Trophoblast cell (in vitro differentiated cells and primary cell): ENCODE data around the gene CACNA1B.
A peak's percentile ranks its signal among the peaks of the same experiment; 100 is the strongest.

Experiments used
- DNase-seq, 2 donors: peaks; one replicate each; pipeline ENCODE4 v3.0.0-alpha.2; 2016
- H2AFZ ChIP-seq: 2 replicates; pipeline ENCODE4 v1.6.1; 2013; ENCODE audit warnings: low read length, moderate library complexity, mild to moderate bottlenecking; ENCODE audit not compliant: insufficient read depth, poor library complexity
- H2AK5ac ChIP-seq: 2 replicates; pipeline ENCODE4 v1.6.1; 2013; ENCODE audit warnings: mild to moderate bottlenecking, low read length
- H2BK120ac ChIP-seq: 2 replicates; pipeline ENCODE4 v1.6.1; 2013; ENCODE audit warnings: low read length, mild to moderate bottlenecking, moderate library complexity; ENCODE audit not compliant: insufficient read depth, poor library complexity
- H2BK12ac ChIP-seq: 2 replicates; pipeline ENCODE4 v1.6.1; 2013; ENCODE audit warnings: mild to moderate bottlenecking, low read length, moderate library complexity
- H2BK5ac ChIP-seq: 2 replicates; pipeline ENCODE4 v1.6.1; 2013; ENCODE audit warnings: low read length, low read depth, moderate library complexity, mild to moderate bottlenecking; ENCODE audit not compliant: poor library complexity
- H3K14ac ChIP-seq: 2 replicates; pipeline ENCODE4 v1.6.1; 2013; ENCODE audit warnings: mild to moderate bottlenecking, low read length
- H3K18ac ChIP-seq: 2 replicates; pipeline ENCODE4 v1.6.1; 2013; ENCODE audit warnings: mild to moderate bottlenecking, low read length
- H3K23ac ChIP-seq: 2 replicates; pipeline ENCODE4 v1.6.1; 2013; ENCODE audit warnings: low read length
- H3K27ac ChIP-seq: 2 replicates; pipeline ENCODE4 v1.5.1; 2013; ENCODE audit warnings: low read depth, mild to moderate bottlenecking, inconsistent platforms, low read length, moderate library complexity
- H3K27me3 ChIP-seq: 2 replicates; pipeline ENCODE4 v1.6.1; 2013; ENCODE audit warnings: inconsistent platforms, mild to moderate bottlenecking, low read length, moderate library complexity; ENCODE audit not compliant: insufficient read depth
- H3K36me3 ChIP-seq, 2 experiments: 1 replicate in 1 of 2; 2 replicates in 1 of 2; pipeline ENCODE4 v1.6.1; 2013; ENCODE audit warnings: low read length in 2 of 2, mild to moderate bottlenecking in 2 of 2, moderate library complexity in 1 of 2; ENCODE audit not compliant: insufficient read depth in 2 of 2, control insufficient read depth in 1 of 2
- H3K4ac ChIP-seq: 2 replicates; pipeline ENCODE4 v1.6.1; 2013; ENCODE audit warnings: low read depth, mild to moderate bottlenecking, low read length, moderate library complexity
- H3K4me1 ChIP-seq, 2 experiments: 1 replicate in 1 of 2; 2 replicates in 1 of 2; pipeline ENCODE4 v1.6.1; 2013; ENCODE audit warnings: low read length in 2 of 2, mild to moderate bottlenecking in 2 of 2, moderate library complexity in 1 of 2; ENCODE audit not compliant: insufficient read depth in 2 of 2, control insufficient read depth in 1 of 2
- H3K4me2 ChIP-seq: 2 replicates; pipeline ENCODE4 v1.6.1; 2013; ENCODE audit warnings: inconsistent platforms, mild to moderate bottlenecking, low read length, moderate library complexity
- H3K4me3 ChIP-seq: 2 replicates; pipeline ENCODE4 v1.5.1; 2013; ENCODE audit warnings: mild to moderate bottlenecking, low read depth, low read length, inconsistent platforms
- H3K79me1 ChIP-seq: one replicate; pipeline ENCODE4 v1.6.1; 2013; ENCODE audit warnings: low read length
- H3K79me2 ChIP-seq: 2 replicates; pipeline ENCODE4 v1.6.1; 2013; ENCODE audit warnings: low read length, mild to moderate bottlenecking; ENCODE audit not compliant: control insufficient read depth, insufficient read depth, poor library complexity
- H3K9ac ChIP-seq: 2 replicates; pipeline ENCODE4 v1.6.1; 2013; ENCODE audit warnings: mild to moderate bottlenecking, low read length
- H3K9me3 ChIP-seq: 2 replicates; pipeline ENCODE4 v1.6.1; 2013; ENCODE audit warnings: low read depth, mild to moderate bottlenecking, control low read depth, inconsistent platforms, low read length; ENCODE audit not compliant: insufficient read depth
- H4K12ac ChIP-seq: 2 replicates; pipeline ENCODE4 v1.6.1; 2013; ENCODE audit warnings: low read depth, mild to moderate bottlenecking, low read length, moderate library complexity
- H4K8ac ChIP-seq: 2 replicates; pipeline ENCODE4 v1.6.1; 2013; ENCODE audit warnings: low read depth, mild to moderate bottlenecking, low read length, moderate library complexity
- H4K91ac ChIP-seq: one replicate; pipeline ENCODE4 v1.6.1; 2013; ENCODE audit warnings: low read depth, mild to moderate bottlenecking, low read length, moderate library complexity
- WGBS: extraction: QIAGEN DNeasy Blood & Tissue Kit; methylation state at CpG from one replicate; pipeline ENCODE4 v1.1.7; 2013; ENCODE audit warnings: missing lambda C conversion rate; ENCODE audit not compliant: insufficient read length, insufficient coverage; ENCODE audit errors: extremely low coverage; 5-methylcytosine and 5-hydroxymethylcytosine counted together

CACNA1B gene

GRCh38 chr9:138011951-138012500, 134.4 kb downstream of the CACNA1B start:
- H2BK120ac ChIP-seq: no peak overlapping the region
- H4K8ac ChIP-seq: no peak overlapping the region
- no peaks in the 10 kb centered on the region for H3K4me1 ChIP-seq
- no peak overlapping the region for H3K9ac ChIP-seq
- no peak overlapping the region for H2AK5ac ChIP-seq
- no peak overlapping the region for H2AFZ ChIP-seq
- no peak overlapping the region for H3K4me3 ChIP-seq
- no peak for DNase-seq
- no peak overlapping the region for H4K12ac ChIP-seq
- no peak overlapping the region for H2BK12ac ChIP-seq
- H3K23ac ChIP-seq: no peak overlapping the region
- H3K36me3 ChIP-seq: no peaks in the 10 kb centered on the region
- H3K79me2 ChIP-seq: no peaks in the 10 kb centered on the region
- no peak overlapping the region for H3K4me2 ChIP-seq
- H3K4ac ChIP-seq: no peak overlapping the region
- H3K79me1 ChIP-seq: no peaks in the 10 kb centered on the region
- WGBS: no CpG with 5 or more reads among the region's 4 CpGs
- no peak overlapping the region for H3K27ac ChIP-seq
- no peak overlapping the region for H2BK5ac ChIP-seq
- H3K27me3 ChIP-seq: no peaks in the 10 kb centered on the region
- peaks cover 34% of the 10 kb centered on the region for H3K9me3 ChIP-seq
- H4K91ac ChIP-seq: no peak overlapping the region
- no peak overlapping the region for H3K18ac ChIP-seq
- H3K14ac ChIP-seq: no peak overlapping the region

DNA sequence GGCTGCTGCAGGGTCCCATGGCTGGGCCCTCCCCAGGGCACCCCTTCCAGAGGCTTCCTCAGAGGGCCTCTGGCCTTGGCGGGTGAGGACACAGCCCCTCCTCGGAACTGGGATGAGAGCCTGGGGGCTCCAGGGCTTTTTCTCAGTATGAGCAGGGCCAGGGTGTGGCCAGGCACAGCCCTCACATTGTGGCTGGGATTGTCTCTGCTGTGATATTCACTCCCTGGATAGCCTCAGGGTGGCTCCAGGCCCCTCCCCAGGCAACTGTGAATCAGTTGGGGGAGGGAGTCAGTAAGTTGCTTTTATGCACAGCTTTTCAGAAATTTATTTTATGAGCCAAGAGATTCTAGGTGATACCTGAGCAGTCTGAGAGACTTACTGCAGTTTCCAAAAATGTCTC, 135.7 kb downstream of the CACNA1B start:
- H3K4ac ChIP-seq: no peak overlapping the region
- H2AFZ ChIP-seq: no peak overlapping the region
- no peak overlapping the region for H4K8ac ChIP-seq
- H3K14ac ChIP-seq: no peak overlapping the region
- no peaks in the 10 kb centered on the region for H3K79me1 ChIP-seq
- no peak overlapping the region for H3K4me2 ChIP-seq
- no peak overlapping the region for H3K18ac ChIP-seq
- no peak overlapping the region for H2BK12ac ChIP-seq
- no CpG with 5 or more reads among the region's 2 CpGs for WGBS
- no peaks in the 10 kb centered on the region for H3K79me2 ChIP-seq
- H4K12ac ChIP-seq: no peak overlapping the region
- no peak for DNase-seq
- no peak overlapping the region for H3K4me3 ChIP-seq
- H3K36me3 ChIP-seq: no peaks in the 10 kb centered on the region
- no peak overlapping the region for H2BK5ac ChIP-seq
- no peak overlapping the region for H4K91ac ChIP-seq
- H3K27me3 ChIP-seq: no peaks in the 10 kb centered on the region
- peaks cover 30% of the 10 kb centered on the region for H3K9me3 ChIP-seq
- H2BK120ac ChIP-seq: no peak overlapping the region
- no peak overlapping the region for H3K23ac ChIP-seq
- no peak overlapping the region for H3K9ac ChIP-seq
- H2AK5ac ChIP-seq: no peak overlapping the region
- H3K27ac ChIP-seq: no peak overlapping the region
- H3K4me1 ChIP-seq: no peaks in the 10 kb centered on the region

GRCh38 chr9:138013836-138014562, 136.4 kb downstream of the CACNA1B start:
- Histone ChIP-seq H4K12ac (no peak overlapping the region), H2BK12ac (no peak overlapping the region), H3K27ac (no peak overlapping the region), H3K4me3 (peak overlapping the region; percentile 25), H4K91ac (no peak overlapping the region), H3K4me2 (no peak overlapping the region), H3K79me1 (no peaks in the 10 kb centered on the region), H4K8ac (no peak overlapping the region), H3K79me2 (no peaks in the 10 kb centered on the region), H2BK120ac (no peak overlapping the region), H3K36me3 (no peaks in the 10 kb centered on the region), H2AFZ (no peak overlapping the region), H3K14ac (no peak overlapping the region), H3K9ac (no peak overlapping the region), H2AK5ac (no peak overlapping the region), H3K4ac (no peak overlapping the region), H3K4me1 (no peaks in the 10 kb centered on the region), H3K27me3 (no peaks in the 10 kb centered on the region), H2BK5ac (no peak overlapping the region), H3K18ac (no peak overlapping the region), H3K23ac (peak overlapping the region; percentile 74), H3K9me3 (peaks cover 25% of the 10 kb centered on the region)
- DNase-seq: peak in 1 of 2 donors; percentile 19
- WGBS: no CpG with 5 or more reads among the region's 15 CpGs

DNA sequence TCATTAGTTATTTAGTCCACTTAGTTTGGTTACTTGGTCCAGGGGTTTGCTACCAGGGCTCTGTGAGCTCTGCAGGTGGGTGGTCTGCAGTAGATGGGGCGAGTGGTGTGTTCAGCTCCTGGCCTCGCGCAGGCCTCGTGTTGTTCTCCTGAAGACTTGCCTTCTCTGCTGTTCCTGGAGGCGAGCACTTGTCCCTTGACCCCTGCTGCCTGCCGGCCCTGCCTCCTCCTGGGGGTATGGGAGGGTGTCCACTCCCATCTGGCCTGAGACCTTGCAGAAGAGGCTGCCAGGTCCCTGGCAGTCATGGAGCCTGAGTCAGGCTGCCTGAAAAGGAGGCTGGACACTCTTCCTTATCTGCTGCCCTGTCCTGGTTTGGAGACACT, 137.0 kb downstream of the CACNA1B start:
- Histone ChIP-seq H3K14ac (no peak overlapping the region), H2BK12ac (no peak overlapping the region), H4K8ac (no peak overlapping the region), H4K12ac (no peak overlapping the region), H4K91ac (no peak overlapping the region), H3K23ac (no peak overlapping the region), H3K9me3 (peaks cover 20% of the 10 kb centered on the region), H3K4me3 (no peak overlapping the region), H2BK5ac (no peak overlapping the region), H3K27me3 (no peaks in the 10 kb centered on the region), H2BK120ac (no peak overlapping the region), H3K79me2 (no peaks in the 10 kb centered on the region), H3K4ac (no peak overlapping the region), H3K9ac (no peak overlapping the region), H3K27ac (no peak overlapping the region), H3K4me1 (no peaks in the 10 kb centered on the region), H3K4me2 (no peak overlapping the region), H2AFZ (no peak overlapping the region), H2AK5ac (no peak overlapping the region), H3K18ac (no peak overlapping the region), H3K79me1 (no peaks in the 10 kb centered on the region), H3K36me3 (no peaks in the 10 kb centered on the region)
- no CpG with 5 or more reads among the region's 6 CpGs for WGBS
- no peak for DNase-seq
